ENCODE measurements around the gene SYNJ2. TPM values are rescaled to one million over a fixed set of nuclear protein-coding genes. Genes with fewer than 3 reads are reported as not detected.
A peak's percentile ranks its signal among the peaks of the same experiment; 100 is the strongest.

SYNJ2 gene
- total RNA-seq, 1 experiment from 2014 or later, result 10.3 TPM

DNA sequence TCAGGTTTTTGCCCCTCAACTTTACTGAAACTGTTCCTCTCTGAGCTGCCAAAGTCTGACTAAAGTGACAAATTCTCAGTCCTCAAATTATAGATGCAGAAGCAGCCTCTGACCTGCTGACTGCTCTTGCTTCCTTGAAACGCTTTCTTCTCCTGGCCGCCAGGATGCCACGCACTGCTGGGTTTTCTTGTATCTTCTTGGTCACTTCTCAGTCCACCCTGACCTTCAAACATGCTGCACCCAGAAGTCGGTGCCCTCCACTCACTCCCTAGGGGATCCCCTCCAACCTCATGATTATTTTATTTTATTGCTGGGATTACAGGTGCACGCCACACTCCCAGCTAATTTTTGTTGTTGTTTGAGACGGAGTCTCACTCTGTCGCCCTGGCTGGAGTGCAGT lies 24.7 kb downstream of the SYNJ2 start:
- no peak for DNase-seq (ENCODE audit: unreplicated experiment)
- CTCF ChIA-PET, result interaction anchor here (0.6 kb wide), 1 partner anchor 532 kb away, joined by 3 read pairs; no protein-coding TSS in a partner anchor
- Mint-ChIP-seq H3K36me3 (ENCODE audit: insufficient read depth, unreplicated experiment) (no peaks in the 10 kb centered on the region), H3K4me1 (ENCODE audit: insufficient read depth, unreplicated experiment) (peaks cover 38% of the 10 kb centered on the region), H3K4me3 (ENCODE audit: unreplicated experiment) (no peak overlapping the region), H3K27ac (ENCODE audit: low read depth, unreplicated experiment) (no peak overlapping the region), H3K27me3 (ENCODE audit: insufficient read depth, unreplicated experiment) (no peaks in the 10 kb centered on the region), H3K9me3 (ENCODE audit: unreplicated experiment) (no peaks in the 10 kb centered on the region)
- BruUV-seq (replicated peaks), result no TSS peak
- no peak for TF ChIP-seq CTCF (IDR thresholded peaks at IDR 0.05; ENCODE audit: unreplicated experiment)
- intact Hi-C loops (cut with micrococcal nuclease), result no loop called here
- POLR2A ChIA-PET, result no interaction called here

DNA sequence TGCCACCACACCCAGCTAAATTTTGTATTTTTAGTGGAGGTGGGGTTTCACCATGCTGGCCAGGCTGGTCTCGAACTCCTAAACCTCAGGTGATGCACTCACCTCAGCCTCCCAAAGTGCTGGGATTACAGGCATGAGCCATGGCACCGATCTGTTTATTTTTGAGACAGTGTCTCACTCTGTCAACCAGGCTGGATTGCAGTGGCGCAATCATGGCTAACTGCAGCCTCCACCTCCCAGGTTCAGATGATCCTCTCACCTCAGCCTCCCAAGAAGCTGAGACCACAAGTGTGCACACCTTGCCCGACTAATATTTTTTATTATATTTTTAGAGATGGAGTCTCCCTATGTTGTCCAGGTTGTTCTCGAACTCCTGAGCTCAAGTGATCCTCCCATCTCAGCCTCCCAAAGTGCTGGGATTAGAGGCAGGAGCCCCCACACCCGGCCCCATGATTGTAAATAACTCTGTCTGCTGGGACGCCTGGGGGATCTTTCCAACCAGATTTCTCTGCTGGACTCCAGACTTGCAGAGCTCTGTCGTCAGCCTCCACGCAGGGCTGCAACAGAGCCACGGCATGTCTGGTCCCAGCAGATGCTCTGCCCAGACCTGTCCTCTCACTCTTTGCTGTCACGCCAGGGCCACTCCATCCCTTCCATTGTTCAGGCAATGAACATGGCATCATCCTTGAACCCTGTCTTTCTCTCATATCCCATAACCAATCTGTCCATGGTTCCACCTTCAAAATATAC lies 25.3 kb downstream of the SYNJ2 start:
- ChIA-PET POLR2A (no interaction called here), CTCF (interaction anchor here (0.6 kb wide), 2 partner anchors 532 to 1025 kb away, joined by 3 read pairs; no protein-coding TSS in a partner anchor)
- DNase-seq (ENCODE audit: unreplicated experiment), result no peak
- Mint-ChIP-seq H3K27ac (ENCODE audit: low read depth, unreplicated experiment) (no peak overlapping the region), H3K36me3 (ENCODE audit: insufficient read depth, unreplicated experiment) (no peaks in the 10 kb centered on the region), H3K27me3 (ENCODE audit: insufficient read depth, unreplicated experiment) (no peaks in the 10 kb centered on the region), H3K4me3 (ENCODE audit: unreplicated experiment) (no peak overlapping the region), H3K4me1 (ENCODE audit: insufficient read depth, unreplicated experiment) (peaks cover 36% of the 10 kb centered on the region), H3K9me3 (ENCODE audit: unreplicated experiment) (no peaks in the 10 kb centered on the region)
- TF ChIP-seq CTCF (IDR thresholded peaks at IDR 0.05; ENCODE audit: unreplicated experiment), result no peak
- intact Hi-C loops (cut with micrococcal nuclease), result no loop called here
- no TSS peak for BruUV-seq (replicated peaks)

DNA sequence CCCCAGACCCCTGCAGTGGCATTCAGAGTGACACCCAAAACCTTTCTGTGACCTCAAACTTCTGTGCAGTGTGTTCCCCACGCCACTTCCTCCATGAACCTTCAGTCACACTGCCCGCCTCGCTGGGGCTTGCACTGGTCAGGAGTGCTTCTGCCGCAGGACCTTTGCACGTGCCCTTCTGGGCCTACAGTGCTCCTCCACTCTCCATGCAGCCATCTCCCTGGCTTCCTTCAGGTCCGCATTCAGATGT lies 27.1 kb downstream of the SYNJ2 start:
- intact Hi-C loops (cut with micrococcal nuclease), result no loop called here
- peaks cover 22% of the 10 kb centered on the region for H3K4me1 Mint-ChIP-seq (ENCODE audit: insufficient read depth, unreplicated experiment)
- H3K36me3 Mint-ChIP-seq (ENCODE audit: insufficient read depth, unreplicated experiment), result no peaks in the 10 kb centered on the region
- POLR2A ChIA-PET, result no interaction called here
- BruUV-seq (replicated peaks), result no TSS peak
- no peak overlapping the region for H3K4me3 Mint-ChIP-seq (ENCODE audit: unreplicated experiment)
- CTCF ChIA-PET, result no interaction called here
- no peak for TF ChIP-seq CTCF (IDR thresholded peaks at IDR 0.05; ENCODE audit: unreplicated experiment)
- H3K27ac Mint-ChIP-seq (ENCODE audit: low read depth, unreplicated experiment), result no peak overlapping the region
- DNase-seq (ENCODE audit: unreplicated experiment), result no peak
- H3K27me3 Mint-ChIP-seq (ENCODE audit: insufficient read depth, unreplicated experiment), result no peaks in the 10 kb centered on the region
- H3K9me3 Mint-ChIP-seq (ENCODE audit: unreplicated experiment), result no peaks in the 10 kb centered on the region

DNA sequence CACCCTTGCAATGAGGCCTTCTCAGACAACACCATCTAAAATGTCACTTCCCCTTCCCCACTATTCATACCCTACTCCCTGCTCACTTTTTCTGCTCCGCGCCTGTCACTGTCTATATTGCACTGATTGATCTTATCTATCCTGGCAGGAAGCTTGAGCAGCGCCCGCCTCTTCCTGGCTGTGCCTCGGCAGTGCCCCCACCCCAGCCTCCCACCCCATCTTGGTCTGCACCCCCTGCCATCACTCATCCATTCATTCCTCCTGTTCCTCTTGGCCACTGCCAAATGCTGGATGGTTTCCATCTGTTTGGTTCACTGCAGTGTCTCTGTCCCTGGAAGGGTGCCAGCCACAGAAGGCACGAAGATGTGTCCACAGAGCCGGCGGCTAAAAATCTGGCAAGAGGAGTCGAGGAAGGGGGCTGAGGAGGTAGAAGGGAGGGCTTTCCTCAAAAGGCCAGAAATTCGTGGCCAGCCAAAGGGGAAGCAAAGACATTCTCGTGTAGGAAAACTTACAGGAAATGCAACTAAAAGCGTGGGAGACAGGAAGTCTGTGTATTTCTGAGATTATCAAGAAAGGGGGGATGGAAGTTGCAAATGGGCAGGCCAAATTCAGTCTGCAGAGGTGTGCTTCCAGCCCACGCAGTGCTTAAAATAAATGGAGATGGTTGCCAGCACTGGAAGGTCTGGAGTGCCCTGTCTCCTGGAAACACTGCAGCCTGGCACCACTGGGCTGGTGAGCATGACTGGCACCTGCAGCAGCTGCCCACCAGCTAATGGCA lies 27.6 kb downstream of the SYNJ2 start:
- DNase-seq (ENCODE audit: unreplicated experiment), result peak; percentile 81
- POLR2A ChIA-PET, result no interaction called here
- TF ChIP-seq CTCF (IDR thresholded peaks at IDR 0.05; ENCODE audit: unreplicated experiment), result no peak
- Mint-ChIP-seq H3K27me3 (ENCODE audit: insufficient read depth, unreplicated experiment) (no peaks in the 10 kb centered on the region), H3K4me3 (ENCODE audit: unreplicated experiment) (no peak overlapping the region), H3K4me1 (ENCODE audit: insufficient read depth, unreplicated experiment) (peaks cover 19% of the 10 kb centered on the region), H3K27ac (ENCODE audit: low read depth, unreplicated experiment) (no peak overlapping the region), H3K36me3 (ENCODE audit: insufficient read depth, unreplicated experiment) (no peaks in the 10 kb centered on the region), H3K9me3 (ENCODE audit: unreplicated experiment) (no peaks in the 10 kb centered on the region)
- intact Hi-C loops (cut with micrococcal nuclease), result no loop called here
- no TSS peak for BruUV-seq (replicated peaks)
- CTCF ChIA-PET, result no interaction called here

Measured in MCF 10A (cell line).